Prostate gland (tissue), 2 donors: Measurements from ENCODE around the gene ANKRD39.

Source experiments
- POLR2AphosphoS5 ChIP-seq: sonication (generic); formaldehyde crosslinking; IDR thresholded peaks from one replicate; pipeline ENCODE4 v1.6.1; 2017; ENCODE audit warnings: antibody characterized with exemption
- TF ChIP-seq, protein P1 (sequence below), 4 experiments: fragments of 200-600 bp in 2 of 4; fragments of 450-650 bp in 2 of 4; sonication (generic) in 2 of 4; IDR thresholded peaks; 1 replicate in 3 of 4; 2 replicates in 1 of 4; pipeline ENCODE4 v1.5.1; 2016 to 2019; ENCODE audit warnings: antibody characterized with exemption in 4 of 4, mild to moderate bottlenecking in 2 of 4, moderate library complexity in 2 of 4

- TF ChIP-seq, protein P1, sequence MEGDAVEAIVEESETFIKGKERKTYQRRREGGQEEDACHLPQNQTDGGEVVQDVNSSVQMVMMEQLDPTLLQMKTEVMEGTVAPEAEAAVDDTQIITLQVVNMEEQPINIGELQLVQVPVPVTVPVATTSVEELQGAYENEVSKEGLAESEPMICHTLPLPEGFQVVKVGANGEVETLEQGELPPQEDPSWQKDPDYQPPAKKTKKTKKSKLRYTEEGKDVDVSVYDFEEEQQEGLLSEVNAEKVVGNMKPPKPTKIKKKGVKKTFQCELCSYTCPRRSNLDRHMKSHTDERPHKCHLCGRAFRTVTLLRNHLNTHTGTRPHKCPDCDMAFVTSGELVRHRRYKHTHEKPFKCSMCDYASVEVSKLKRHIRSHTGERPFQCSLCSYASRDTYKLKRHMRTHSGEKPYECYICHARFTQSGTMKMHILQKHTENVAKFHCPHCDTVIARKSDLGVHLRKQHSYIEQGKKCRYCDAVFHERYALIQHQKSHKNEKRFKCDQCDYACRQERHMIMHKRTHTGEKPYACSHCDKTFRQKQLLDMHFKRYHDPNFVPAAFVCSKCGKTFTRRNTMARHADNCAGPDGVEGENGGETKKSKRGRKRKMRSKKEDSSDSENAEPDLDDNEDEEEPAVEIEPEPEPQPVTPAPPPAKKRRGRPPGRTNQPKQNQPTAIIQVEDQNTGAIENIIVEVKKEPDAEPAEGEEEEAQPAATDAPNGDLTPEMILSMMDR (IDR thresholded peaks at IDR 0.05) = no peak
- TF ChIP-seq POLR2AphosphoS5 = no peak
These were observed 47.6 kb downstream of the ANKRD39 start for GRCh38 chr2:96809951-96810782.
